PFSK-1 (cell line): Measurements from ENCODE around the gene BBS10.

Source experiments
- FOXP2 ChIP-seq: optimal IDR thresholded peaks from 2 replicates; pipeline ENCODE3; 2011; ENCODE audit warnings: borderline replicate concordance, control low read depth, inconsistent platforms; ENCODE audit not compliant: insufficient read depth; ENCODE audit errors: extremely low read length, extremely low read depth
- POLR2AphosphoS5 ChIP-seq: IDR thresholded peaks from 2 replicates; pipeline ENCODE4 v1.6.1; 2012; ENCODE audit warnings: low read depth, mild to moderate bottlenecking, control low read depth, low read length, moderate library complexity
- REST ChIP-seq, 2 experiments: IDR thresholded peaks; 2 replicates each; pipeline versions ENCODE4 v1.6.1 to v1.8.0; 2011 to 2012; ENCODE audit warnings: low read depth in 2 of 2, low read length in 2 of 2, control low read depth in 1 of 2, inconsistent platforms in 1 of 2, mild to moderate bottlenecking in 1 of 2, moderate library complexity in 1 of 2; ENCODE audit not compliant: insufficient read depth in 1 of 2
- SIN3A ChIP-seq: IDR thresholded peaks from 2 replicates; pipeline ENCODE4 v1.6.1; 2012; ENCODE audit warnings: mild to moderate bottlenecking, low read length, moderate library complexity, borderline replicate concordance; ENCODE audit not compliant: insufficient read depth
- TAF1 ChIP-seq: IDR thresholded peaks from 2 replicates; pipeline ENCODE4 v1.6.1; 2012; ENCODE audit warnings: low read length, control low read depth, borderline replicate concordance; ENCODE audit not compliant: insufficient read depth

BBS10 gene

GRCh38 chr12:76300297-76300665, 47.9 kb downstream of the BBS10 start:
- no peak for TF ChIP-seq FOXP2
- TF ChIP-seq TAF1 = no peak
- no peak for TF ChIP-seq POLR2AphosphoS5
- no peak for TF ChIP-seq REST (IDR thresholded peaks at IDR 0.05; ENCODE audit: insufficient read depth in 1 of 2, low read depth in 2 of 2, low read length in 2 of 2)
- no peak for TF ChIP-seq SIN3A

GRCh38 chr12:76299536-76300296, 48.5 kb downstream of the BBS10 start:
- TF ChIP-seq TAF1 = no peak
- TF ChIP-seq SIN3A = no peak
- no peak for TF ChIP-seq POLR2AphosphoS5
- TF ChIP-seq FOXP2 = no peak
- TF ChIP-seq REST (IDR thresholded peaks at IDR 0.05; ENCODE audit: insufficient read depth in 1 of 2, low read depth in 2 of 2, low read length in 2 of 2) = no peak
